GM19372 (cell line): ENCODE measurements around the gene BNIP3.
"Not testable (repeated sequence)": the region's sequence is repeated elsewhere in the genome, so short reads cannot be mapped to it uniquely, and the experiment has no call there.

Experiments
- ATAC-seq: cut with Tn5 transposase; IDR thresholded peaks from one replicate; pipeline ENCODE4 v1.9.1; 2021; ENCODE audit warnings: mild to moderate bottlenecking, low read depth, moderate library complexity; ENCODE audit not compliant: unreplicated experiment

Gene BNIP3

GRCh38 chr10:132003282-132003924, 21.7 kb upstream of the BNIP3 start:
- ATAC-seq: no peak

GRCh38 chr10:132002004-132002403, 20.3 kb upstream of the BNIP3 start:
- no peak for ATAC-seq

- ATAC-seq: no peak
Observed at GRCh38 chr10:132001238-132001972, 19.7 kb upstream of the BNIP3 start.

- ATAC-seq: no peak
Observed at GRCh38 chr10:131998845-131999681, 17.3 kb upstream of the BNIP3 start.

GRCh38 chr10:131998050-131998844, 16.5 kb upstream of the BNIP3 start:
- ATAC-seq: no peak

GRCh38 chr10:131997366-131998049, 15.8 kb upstream of the BNIP3 start:
- no peak for ATAC-seq

- ATAC-seq: no peak
Observed at GRCh38 chr10:131996466-131997365, 15.0 kb upstream of the BNIP3 start.

- no peak for ATAC-seq
Observed at GRCh38 chr10:131994435-131994834, 12.7 kb upstream of the BNIP3 start.

GRCh38 chr10:131993275-131993674, 11.6 kb upstream of the BNIP3 start:
- no peak for ATAC-seq

- no peak for ATAC-seq
Observed at GRCh38 chr10:131991726-131992125, 10.0 kb upstream of the BNIP3 start.

GRCh38 chr10:131987786-131988185, 6.1 kb upstream of the BNIP3 start:
- ATAC-seq: not testable (repeated sequence)

GRCh38 chr10:131987301-131987700, 5.6 kb upstream of the BNIP3 start:
- not testable (repeated sequence) for ATAC-seq

- ATAC-seq: not testable (repeated sequence)
Observed at GRCh38 chr10:131986851-131987250, 5.1 kb upstream of the BNIP3 start.

- no peak for ATAC-seq
Observed at GRCh38 chr10:131983780-131984179, 2.1 kb upstream of the BNIP3 start.

- no peak for ATAC-seq
Observed at GRCh38 chr10:131982796-131983195, 1.1 kb upstream of the BNIP3 start.

- peak; percentile 4 for ATAC-seq
Observed at GRCh38 chr10:131982185-131982756, 548 bp upstream of the BNIP3 start.

- ATAC-seq: no peak
Observed at GRCh38 chr10:131980761-131981428, 828 bp downstream of the BNIP3 start.

- no peak for ATAC-seq
Observed at GRCh38 chr10:131980321-131980720, 1.4 kb downstream of the BNIP3 start.
